ENCODE results near the gene TACC3.
A peak's percentile ranks its signal among the peaks of the same experiment; 100 is the strongest.

TACC3 gene

DNA sequence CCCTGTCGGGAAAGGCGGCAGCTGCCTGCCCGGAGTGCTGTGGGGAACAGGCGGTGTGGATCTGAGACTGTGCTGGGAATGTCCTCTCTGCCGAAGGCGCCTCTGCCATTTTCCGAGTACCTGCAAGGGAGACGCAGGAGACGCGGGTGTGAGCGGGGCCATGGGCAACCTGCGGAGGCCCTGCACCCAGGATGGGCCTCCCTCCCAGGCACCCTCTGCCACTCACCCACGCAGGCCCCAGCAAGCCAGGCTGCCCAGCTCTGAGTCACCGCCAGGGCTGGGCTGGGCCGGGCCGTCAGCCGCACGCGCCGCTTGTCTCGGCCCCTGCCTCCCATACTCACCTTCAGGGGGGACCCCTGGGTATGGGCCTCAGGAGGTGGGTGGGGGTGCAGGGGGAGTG lies 68.2 kb downstream of the TACC3 start:
- TF ChIP-seq, protein P1, sequence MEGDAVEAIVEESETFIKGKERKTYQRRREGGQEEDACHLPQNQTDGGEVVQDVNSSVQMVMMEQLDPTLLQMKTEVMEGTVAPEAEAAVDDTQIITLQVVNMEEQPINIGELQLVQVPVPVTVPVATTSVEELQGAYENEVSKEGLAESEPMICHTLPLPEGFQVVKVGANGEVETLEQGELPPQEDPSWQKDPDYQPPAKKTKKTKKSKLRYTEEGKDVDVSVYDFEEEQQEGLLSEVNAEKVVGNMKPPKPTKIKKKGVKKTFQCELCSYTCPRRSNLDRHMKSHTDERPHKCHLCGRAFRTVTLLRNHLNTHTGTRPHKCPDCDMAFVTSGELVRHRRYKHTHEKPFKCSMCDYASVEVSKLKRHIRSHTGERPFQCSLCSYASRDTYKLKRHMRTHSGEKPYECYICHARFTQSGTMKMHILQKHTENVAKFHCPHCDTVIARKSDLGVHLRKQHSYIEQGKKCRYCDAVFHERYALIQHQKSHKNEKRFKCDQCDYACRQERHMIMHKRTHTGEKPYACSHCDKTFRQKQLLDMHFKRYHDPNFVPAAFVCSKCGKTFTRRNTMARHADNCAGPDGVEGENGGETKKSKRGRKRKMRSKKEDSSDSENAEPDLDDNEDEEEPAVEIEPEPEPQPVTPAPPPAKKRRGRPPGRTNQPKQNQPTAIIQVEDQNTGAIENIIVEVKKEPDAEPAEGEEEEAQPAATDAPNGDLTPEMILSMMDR (IDR thresholded peaks at IDR 0.05; ENCODE audit: borderline replicate concordance, control extremely low read depth, extremely low read depth, insufficient read depth, missing control alignments) = no peak
- DNase-seq (ENCODE audit: low spot score) = no peak
- in situ Hi-C loops (cut with MboI; ENCODE audit: low sequenced_read_pairs, unreplicated experiment) = no loop called here

DNA sequence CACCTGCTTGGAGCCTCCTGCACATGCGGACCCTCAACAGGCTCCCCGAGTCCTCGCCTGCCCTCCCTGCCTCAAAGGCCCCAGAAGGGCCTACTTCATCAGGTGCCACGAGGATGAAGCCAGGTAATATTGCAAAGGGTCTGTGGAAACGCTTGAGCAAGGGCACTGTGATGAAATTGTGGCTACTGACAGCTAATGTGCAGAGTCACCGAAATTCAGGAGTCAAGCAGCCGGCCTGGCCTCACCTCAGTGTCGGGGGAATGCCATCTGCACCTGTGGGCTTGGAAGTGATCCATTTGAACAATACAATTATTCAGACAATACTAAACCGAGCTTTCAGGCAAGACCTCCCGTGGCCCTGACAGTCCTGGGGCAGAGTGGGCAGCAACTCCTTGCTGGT lies 68.7 kb downstream of the TACC3 start:
- no peak for DNase-seq (ENCODE audit: low spot score)
- TF ChIP-seq, protein P1 (IDR thresholded peaks at IDR 0.05; ENCODE audit: borderline replicate concordance, control extremely low read depth, extremely low read depth, insufficient read depth, missing control alignments) = no peak
- in situ Hi-C loops (cut with MboI; ENCODE audit: low sequenced_read_pairs, unreplicated experiment) = no loop called here

GRCh38 chr4:1792158-1792831 lies 71.0 kb downstream of the TACC3 start:
- no peak for DNase-seq (ENCODE audit: low spot score)
- TF ChIP-seq, protein P1 (IDR thresholded peaks at IDR 0.05; ENCODE audit: borderline replicate concordance, control extremely low read depth, extremely low read depth, insufficient read depth, missing control alignments) = no peak
- in situ Hi-C loops (cut with MboI; ENCODE audit: low sequenced_read_pairs, unreplicated experiment) = no loop called here

DNA sequence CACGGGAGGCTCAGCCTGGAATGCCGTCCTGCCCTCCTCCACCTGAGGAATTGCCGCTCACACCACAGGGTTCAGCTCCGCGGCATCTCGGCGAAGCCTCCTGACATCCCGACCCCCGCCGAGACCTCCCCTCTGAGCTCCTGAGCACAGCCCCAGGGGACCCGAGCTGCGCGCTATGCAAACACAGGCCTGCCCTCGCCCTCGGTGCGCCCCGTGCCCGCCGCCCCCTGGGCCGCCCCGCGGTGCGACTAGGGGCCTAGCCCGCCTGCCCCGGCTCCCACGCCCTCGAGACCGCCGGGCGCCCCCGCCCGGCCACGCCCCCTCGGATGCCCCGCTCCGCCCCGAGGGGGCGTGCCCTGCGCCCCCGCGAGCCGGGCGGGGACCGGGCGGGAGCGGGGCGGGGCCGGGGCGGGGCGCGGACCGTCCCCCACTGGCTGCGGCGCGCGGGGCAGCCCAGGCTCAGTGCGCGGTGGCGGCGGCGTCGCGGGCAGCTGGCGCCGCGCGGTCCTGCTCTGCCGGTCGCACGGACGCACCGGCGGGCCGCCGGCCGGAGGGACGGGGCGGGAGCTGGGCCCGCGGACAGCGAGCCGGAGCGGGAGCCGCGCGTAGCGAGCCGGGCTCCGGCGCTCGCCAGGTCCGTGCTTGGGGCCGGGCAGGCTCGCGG lies 71.6 kb downstream of the TACC3 start, which contains the start of gene FGFR3:
FGFR3 (plus strand) TSS at position 462 of the 664 bp plus-strand sequence. CDS start 642 bp downstream, outside the sequence.
- TF ChIP-seq, protein P1 (IDR thresholded peaks at IDR 0.05; ENCODE audit: borderline replicate concordance, control extremely low read depth, extremely low read depth, insufficient read depth, missing control alignments) = no peak
- in situ Hi-C loops (cut with MboI; ENCODE audit: low sequenced_read_pairs, unreplicated experiment) = no loop called here
- DNase-seq (ENCODE audit: low spot score) = peak; percentile 93

- TF ChIP-seq, protein P1 (IDR thresholded peaks at IDR 0.05; ENCODE audit: borderline replicate concordance, control extremely low read depth, extremely low read depth, insufficient read depth, missing control alignments) = no peak
- DNase-seq (ENCODE audit: low spot score) = peak; percentile 72
- in situ Hi-C loops (cut with MboI; ENCODE audit: low sequenced_read_pairs, unreplicated experiment) = no loop called here
These were observed 72.1 kb downstream of the TACC3 start for GRCh38 chr4:1793496-1793840.

DNA sequence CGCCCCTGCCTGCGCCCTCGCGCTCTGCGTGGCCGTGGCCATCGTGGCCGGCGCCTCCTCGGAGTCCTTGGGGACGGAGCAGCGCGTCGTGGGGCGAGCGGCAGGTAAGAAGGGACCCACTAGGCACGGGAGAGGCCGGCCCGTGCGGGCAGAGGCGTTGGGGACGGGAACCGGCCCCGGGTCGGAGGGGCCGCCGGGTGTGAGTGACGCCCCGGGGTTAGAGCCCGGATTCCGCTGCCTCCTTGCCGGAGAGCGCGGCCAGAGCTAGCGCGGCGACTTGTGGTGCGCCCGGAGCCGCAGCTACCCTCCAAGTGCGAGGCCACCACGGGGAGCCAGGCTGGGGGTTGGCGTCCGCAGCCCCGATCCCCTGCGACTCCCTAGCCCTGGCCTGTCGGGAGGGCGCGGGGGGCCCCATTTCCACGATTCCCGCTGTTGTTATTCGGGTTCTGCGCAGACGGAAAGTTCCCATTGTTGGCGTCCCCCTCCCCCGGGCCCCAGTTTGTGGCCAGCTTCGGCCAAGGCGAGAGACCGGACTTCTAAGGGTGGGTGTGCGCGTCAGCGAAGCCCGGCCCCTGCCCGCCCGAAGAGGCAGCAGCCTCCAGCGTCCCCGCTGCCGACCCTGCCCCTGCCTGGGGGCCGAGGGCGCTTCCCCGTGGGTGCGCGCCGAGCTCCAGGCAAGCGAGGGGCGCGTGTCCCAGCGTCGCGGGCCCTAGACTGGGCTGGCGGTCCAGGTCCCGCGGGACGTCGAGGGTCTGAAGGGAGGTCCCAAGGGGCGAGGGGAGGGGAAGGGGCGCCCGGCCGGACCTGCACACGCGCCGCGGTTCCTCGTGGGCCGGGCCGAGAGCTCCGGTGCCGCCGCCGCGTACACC lies 72.9 kb downstream of the TACC3 start:
- in situ Hi-C loops (cut with MboI; ENCODE audit: low sequenced_read_pairs, unreplicated experiment) = no loop called here
- TF ChIP-seq, protein P1 (IDR thresholded peaks at IDR 0.05; ENCODE audit: borderline replicate concordance, control extremely low read depth, extremely low read depth, insufficient read depth, missing control alignments) = no peak
- peak; percentile 58 for DNase-seq (ENCODE audit: low spot score)
